DOHH2 (cell line): ENCODE measurements around the gene CLDN11.

Experiments
- H3F3A ChIP-seq: fragments of 200-600 bp; sonication (generic), shearing (Covaris generic); 2 replicates; pipeline ENCODE4 v1.6.0; 2016; ENCODE audit warnings: antibody characterized with exemption, mild to moderate bottlenecking; ENCODE audit not compliant: control insufficient read depth, insufficient read depth
- H3K27ac ChIP-seq: fragments of 200-600 bp; sonication (generic); 2 replicates; pipeline ENCODE4 v1.5.1; 2014; ENCODE audit warnings: low read depth, mild to moderate bottlenecking, low read length, moderate library complexity
- H3K27me3 ChIP-seq: fragments of 200-600 bp; sonication (generic); 2 replicates; pipeline ENCODE4 v1.6.1; 2014; ENCODE audit warnings: mild to moderate bottlenecking, low read length, mixed read lengths; ENCODE audit not compliant: control insufficient read depth
- H3K36me3 ChIP-seq: fragments of 200-600 bp; sonication (generic); 2 replicates; pipeline ENCODE4 v1.6.1; 2014; ENCODE audit warnings: mild to moderate bottlenecking, low read length, moderate library complexity, mixed read lengths; ENCODE audit not compliant: control insufficient read depth
- H3K4me1 ChIP-seq: fragments of 200-600 bp; sonication (generic); 2 replicates; pipeline ENCODE4 v1.6.1; 2014; ENCODE audit warnings: mild to moderate bottlenecking, low read length, mixed read lengths; ENCODE audit not compliant: control insufficient read depth
- H3K4me2 ChIP-seq: fragments of 200-600 bp; sonication (generic); 2 replicates; pipeline ENCODE4 v1.6.0; 2014; ENCODE audit warnings: mild to moderate bottlenecking, low read length, moderate library complexity
- H3K4me3 ChIP-seq: fragments of 200-600 bp; sonication (generic); 2 replicates; pipeline ENCODE4 v1.5.1; 2014; ENCODE audit warnings: mild to moderate bottlenecking, low read length, mixed read lengths
- H3K79me2 ChIP-seq: fragments of 200-600 bp; sonication (generic); 2 replicates; pipeline ENCODE4 v1.6.1; 2014; ENCODE audit warnings: mild to moderate bottlenecking, low read length, mixed read lengths; ENCODE audit not compliant: control insufficient read depth
- H3K9me2 ChIP-seq: fragments of 200-600 bp; sonication (generic); replicated peaks from 2 replicates; pipeline ENCODE4 v1.6.1; 2014; ENCODE audit warnings: mild to moderate bottlenecking, low read length, mixed read lengths; ENCODE audit not compliant: control insufficient read depth
- H3K9me3 ChIP-seq: fragments of 200-600 bp; sonication (generic); 2 replicates; pipeline ENCODE4 v1.6.1; 2014; ENCODE audit warnings: antibody characterized with exemption, low read length, mixed read lengths; ENCODE audit not compliant: control insufficient read depth, insufficient read depth
- H4K20me1 ChIP-seq: fragments of 200-600 bp; sonication (generic); 2 replicates; pipeline ENCODE4 v1.6.0; 2014; ENCODE audit warnings: low read depth, mild to moderate bottlenecking, antibody characterized with exemption, low read length, moderate library complexity; ENCODE audit not compliant: control insufficient read depth, insufficient read depth
- EZH2phosphoT487 ChIP-seq: fragments of 200-600 bp; sonication (generic); IDR thresholded peaks from 2 replicates; pipeline ENCODE4 v1.6.1; 2017; ENCODE audit warnings: borderline replicate concordance, mild to moderate bottlenecking, antibody characterized with exemption, low read length, moderate library complexity, mixed read lengths
- TF ChIP-seq, protein P1 (sequence below): fragments of 200-600 bp; sonication (generic); IDR thresholded peaks from one replicate; pipeline ENCODE4 v1.5.1; 2014; ENCODE audit warnings: antibody characterized with exemption, mild to moderate bottlenecking, low read depth, low read length; ENCODE audit not compliant: poor library complexity, severe bottlenecking

The CLDN11 gene

DNA sequence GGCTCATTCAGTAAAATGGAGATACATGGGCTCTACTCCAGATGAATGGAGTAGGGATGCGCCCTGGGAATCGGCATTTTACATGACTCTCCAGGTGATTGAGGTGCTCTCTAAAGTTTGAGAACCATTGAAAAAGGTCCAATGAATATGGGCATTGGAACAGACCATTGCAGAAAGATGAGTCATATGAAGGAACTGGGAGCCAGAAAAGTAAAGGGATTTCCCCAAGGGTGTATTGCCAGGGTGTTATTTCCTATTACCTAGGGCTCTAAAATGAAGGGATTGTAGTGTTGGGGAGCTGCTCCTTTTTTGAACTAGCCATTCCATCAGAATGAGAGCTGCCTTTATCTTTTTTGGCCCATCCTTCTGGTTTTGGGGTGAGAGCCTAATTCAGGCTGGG is 21.7 kb downstream of the CLDN11 start:
- no peak overlapping the region for H3K27ac ChIP-seq
- no peaks in the 10 kb centered on the region for H3K36me3 ChIP-seq
- TF ChIP-seq, protein P1, sequence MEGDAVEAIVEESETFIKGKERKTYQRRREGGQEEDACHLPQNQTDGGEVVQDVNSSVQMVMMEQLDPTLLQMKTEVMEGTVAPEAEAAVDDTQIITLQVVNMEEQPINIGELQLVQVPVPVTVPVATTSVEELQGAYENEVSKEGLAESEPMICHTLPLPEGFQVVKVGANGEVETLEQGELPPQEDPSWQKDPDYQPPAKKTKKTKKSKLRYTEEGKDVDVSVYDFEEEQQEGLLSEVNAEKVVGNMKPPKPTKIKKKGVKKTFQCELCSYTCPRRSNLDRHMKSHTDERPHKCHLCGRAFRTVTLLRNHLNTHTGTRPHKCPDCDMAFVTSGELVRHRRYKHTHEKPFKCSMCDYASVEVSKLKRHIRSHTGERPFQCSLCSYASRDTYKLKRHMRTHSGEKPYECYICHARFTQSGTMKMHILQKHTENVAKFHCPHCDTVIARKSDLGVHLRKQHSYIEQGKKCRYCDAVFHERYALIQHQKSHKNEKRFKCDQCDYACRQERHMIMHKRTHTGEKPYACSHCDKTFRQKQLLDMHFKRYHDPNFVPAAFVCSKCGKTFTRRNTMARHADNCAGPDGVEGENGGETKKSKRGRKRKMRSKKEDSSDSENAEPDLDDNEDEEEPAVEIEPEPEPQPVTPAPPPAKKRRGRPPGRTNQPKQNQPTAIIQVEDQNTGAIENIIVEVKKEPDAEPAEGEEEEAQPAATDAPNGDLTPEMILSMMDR: no peak
- no peak for TF ChIP-seq EZH2phosphoT487
- no peaks in the 10 kb centered on the region for H3K9me3 ChIP-seq
- no peaks in the 10 kb centered on the region for H3K79me2 ChIP-seq
- H3K27me3 ChIP-seq: peaks cover 15% of the 10 kb centered on the region; the same call in 1 of the 2 replicates
- no peaks in the 10 kb centered on the region for H3K9me2 ChIP-seq
- no peak overlapping the region for H3K4me2 ChIP-seq
- no peak overlapping the region for H3K4me3 ChIP-seq
- no peaks in the 10 kb centered on the region for H3F3A ChIP-seq
- H4K20me1 ChIP-seq: no peaks in the 10 kb centered on the region
- no peaks in the 10 kb centered on the region for H3K4me1 ChIP-seq

GRCh38 chr3:170441412-170441811 is 22.7 kb downstream of the CLDN11 start:
- Histone ChIP-seq H3K4me1 (no peaks in the 10 kb centered on the region), H3K4me2 (no peak overlapping the region), H3K9me3 (no peaks in the 10 kb centered on the region), H3F3A (no peaks in the 10 kb centered on the region), H3K27me3 (peaks cover 15% of the 10 kb centered on the region; the same call in 1 of the 2 replicates), H3K79me2 (no peaks in the 10 kb centered on the region), H3K9me2 (no peaks in the 10 kb centered on the region), H3K4me3 (no peak overlapping the region), H3K36me3 (no peaks in the 10 kb centered on the region), H4K20me1 (no peaks in the 10 kb centered on the region), H3K27ac (no peak overlapping the region)
- no peak for TF ChIP-seq EZH2phosphoT487

GRCh38 chr3:170442947-170443346 is 24.3 kb downstream of the CLDN11 start:
- no peaks in the 10 kb centered on the region for H3K4me1 ChIP-seq
- no peak for TF ChIP-seq EZH2phosphoT487
- TF ChIP-seq, protein P1: no peak
- H3F3A ChIP-seq: no peaks in the 10 kb centered on the region
- no peak overlapping the region for H3K27ac ChIP-seq
- H3K4me2 ChIP-seq: no peak overlapping the region
- no peak overlapping the region for H3K4me3 ChIP-seq
- H3K79me2 ChIP-seq: no peaks in the 10 kb centered on the region
- H3K36me3 ChIP-seq: no peaks in the 10 kb centered on the region
- no peaks in the 10 kb centered on the region for H3K9me2 ChIP-seq
- peaks cover 15% of the 10 kb centered on the region; the same call in 1 of the 2 replicates for H3K27me3 ChIP-seq
- H4K20me1 ChIP-seq: no peaks in the 10 kb centered on the region
- H3K9me3 ChIP-seq: no peaks in the 10 kb centered on the region

DNA sequence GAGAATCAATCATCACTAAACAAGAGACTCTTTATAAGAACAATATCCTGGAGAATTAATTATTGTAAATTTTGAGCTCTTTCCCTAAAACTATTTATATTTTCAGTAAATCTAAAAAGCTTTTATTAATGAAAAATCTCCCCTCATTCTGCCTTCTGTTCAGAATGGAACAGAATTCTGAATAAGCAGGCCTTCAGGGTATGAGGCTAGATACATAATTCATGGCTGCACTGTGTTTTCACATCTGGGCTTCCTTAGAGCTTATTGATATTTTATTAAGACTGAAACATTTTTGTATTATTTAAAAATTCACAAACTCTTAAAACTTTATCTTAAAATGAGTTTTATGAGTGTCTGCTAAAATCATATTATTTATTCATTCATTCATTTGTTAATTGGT is 24.8 kb downstream of the CLDN11 start:
- TF ChIP-seq, protein P1: no peak
- no peak for TF ChIP-seq EZH2phosphoT487
- no peaks in the 10 kb centered on the region for H3K4me1 ChIP-seq
- no peaks in the 10 kb centered on the region for H3F3A ChIP-seq
- no peak overlapping the region for H3K27ac ChIP-seq
- H3K79me2 ChIP-seq: no peaks in the 10 kb centered on the region
- no peaks in the 10 kb centered on the region for H4K20me1 ChIP-seq
- H3K36me3 ChIP-seq: no peaks in the 10 kb centered on the region
- H3K27me3 ChIP-seq: peaks cover 19% of the 10 kb centered on the region; the same call in 1 of the 2 replicates
- no peak overlapping the region for H3K4me2 ChIP-seq
- H3K9me2 ChIP-seq: no peaks in the 10 kb centered on the region
- H3K9me3 ChIP-seq: no peaks in the 10 kb centered on the region
- no peak overlapping the region for H3K4me3 ChIP-seq
